ENCODE data around the gene PGLYRP3. TPM values are rescaled to one million over a fixed set of nuclear protein-coding genes. Genes with fewer than 3 reads are reported as not detected.
"Not testable (repeated sequence)": the region's sequence is repeated elsewhere in the genome, so short reads cannot be mapped to it uniquely, and the experiment has no call there.

Gene PGLYRP3
- total and polyA plus RNA-seq, 2 experiments from 2014 or later: not detected

DNA sequence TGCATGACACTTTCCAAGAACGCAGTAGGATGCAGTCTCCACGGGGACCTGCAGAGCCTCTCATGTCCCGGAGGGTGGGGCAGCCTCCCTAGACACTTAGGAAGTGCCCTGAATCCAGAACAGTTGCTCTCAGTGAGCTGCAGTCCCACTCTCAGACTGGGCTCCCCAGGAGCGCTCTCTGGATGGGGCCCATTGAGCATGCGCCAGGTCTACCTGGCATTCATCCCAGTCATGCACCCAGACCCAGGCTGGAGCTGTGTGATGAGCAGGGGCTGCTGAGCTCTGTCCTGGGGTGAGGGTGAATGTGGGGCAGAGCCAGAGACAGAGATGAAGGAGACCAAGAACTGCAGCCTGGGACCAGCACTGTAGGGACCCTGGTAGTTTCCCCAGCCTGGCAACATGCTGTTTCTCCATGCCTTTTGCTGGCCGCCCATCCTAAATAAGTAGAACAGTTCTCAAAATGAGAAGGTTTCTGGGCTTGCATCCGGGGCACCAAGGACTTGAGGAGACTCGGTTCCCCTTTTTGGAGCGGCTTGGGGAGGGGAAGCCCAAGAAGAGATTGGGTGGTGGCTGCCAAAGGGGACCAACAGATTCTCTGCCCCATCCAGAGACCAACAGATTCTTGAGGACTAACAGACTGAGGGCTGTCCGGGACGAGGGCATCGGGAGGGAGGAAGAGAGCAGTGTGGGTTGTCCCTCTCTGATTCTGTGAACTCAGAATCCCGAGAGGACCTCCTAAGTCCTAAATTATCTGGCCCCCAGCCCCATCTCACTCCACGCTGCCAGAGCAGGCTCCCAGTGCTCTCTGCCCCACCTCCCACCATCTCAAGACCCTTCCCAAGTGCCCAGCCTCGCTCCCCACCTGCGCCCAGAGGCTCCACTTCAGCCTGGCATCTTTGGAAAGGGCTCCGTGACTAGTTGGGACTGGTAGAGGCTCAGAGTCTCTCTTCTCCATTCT, 36.9 kb upstream of the PGLYRP3 start:
- no peaks in the 10 kb centered on the region for H3K9me3 ChIP-seq (ENCODE audit: low read depth)
- no peaks in the 10 kb centered on the region for H3K79me2 ChIP-seq
- no peak overlapping the region for H2AFZ ChIP-seq
- H3K4me2 ChIP-seq: no peak overlapping the region
- no peaks in the 10 kb centered on the region for H3K4me1 ChIP-seq (ENCODE audit: insufficient read depth)
- H3K27me3 ChIP-seq: peaks cover 17% of the 10 kb centered on the region
- H3K36me3 ChIP-seq (replicated peaks; ENCODE audit: insufficient read depth, low read depth): no peaks in the 10 kb centered on the region
- H4K20me1 ChIP-seq (ENCODE audit: insufficient read depth, poor library complexity, severe bottlenecking): no peaks in the 10 kb centered on the region
- TF ChIP-seq EZH2 (IDR thresholded peaks at IDR 0.05; ENCODE audit: borderline replicate concordance): no peak
- TF ChIP-seq EZH2phosphoT487 (IDR thresholded peaks at IDR 0.05; ENCODE audit: low read depth, severe bottlenecking, unreplicated experiment): no peak
- TF ChIP-seq, protein P1, sequence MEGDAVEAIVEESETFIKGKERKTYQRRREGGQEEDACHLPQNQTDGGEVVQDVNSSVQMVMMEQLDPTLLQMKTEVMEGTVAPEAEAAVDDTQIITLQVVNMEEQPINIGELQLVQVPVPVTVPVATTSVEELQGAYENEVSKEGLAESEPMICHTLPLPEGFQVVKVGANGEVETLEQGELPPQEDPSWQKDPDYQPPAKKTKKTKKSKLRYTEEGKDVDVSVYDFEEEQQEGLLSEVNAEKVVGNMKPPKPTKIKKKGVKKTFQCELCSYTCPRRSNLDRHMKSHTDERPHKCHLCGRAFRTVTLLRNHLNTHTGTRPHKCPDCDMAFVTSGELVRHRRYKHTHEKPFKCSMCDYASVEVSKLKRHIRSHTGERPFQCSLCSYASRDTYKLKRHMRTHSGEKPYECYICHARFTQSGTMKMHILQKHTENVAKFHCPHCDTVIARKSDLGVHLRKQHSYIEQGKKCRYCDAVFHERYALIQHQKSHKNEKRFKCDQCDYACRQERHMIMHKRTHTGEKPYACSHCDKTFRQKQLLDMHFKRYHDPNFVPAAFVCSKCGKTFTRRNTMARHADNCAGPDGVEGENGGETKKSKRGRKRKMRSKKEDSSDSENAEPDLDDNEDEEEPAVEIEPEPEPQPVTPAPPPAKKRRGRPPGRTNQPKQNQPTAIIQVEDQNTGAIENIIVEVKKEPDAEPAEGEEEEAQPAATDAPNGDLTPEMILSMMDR (IDR thresholded peaks at IDR 0.05; ENCODE audit: poor library complexity): no peak
- 61% methylated on average over 17 of the region's 17 CpGs for WGBS (ENCODE audit: low lambda C conversion rate, missing lambda C conversion rate)
- no peaks in the 10 kb centered on the region for H3K9me2 ChIP-seq (replicated peaks; ENCODE audit: insufficient read depth)
- no peak overlapping the region for H3K4me3 ChIP-seq
- DNase-seq (ENCODE audit: low spot score): no peak
- no peak overlapping the region for H3K27ac ChIP-seq

GRCh38 chr1:153348511-153349362, 36.0 kb upstream of the PGLYRP3 start, which contains the start of gene PGLYRP4:
Gene PGLYRP4 (minus strand): TSS chr1:153348841. CDS start chr1:153347932, 909 bp downstream.
- no peak within 1 kb of the TSS for H3K4me3 ChIP-seq
- no peaks in the 10 kb centered on the region for H3K79me2 ChIP-seq
- no peak for DNase-seq (ENCODE audit: low spot score)
- no peak within 1 kb of the TSS for H2AFZ ChIP-seq
- no peak within 1 kb of the TSS for H3K4me2 ChIP-seq
- no peaks in the 10 kb centered on the region for H3K9me3 ChIP-seq (ENCODE audit: low read depth)
- no peak within 1 kb of the TSS for H3K27ac ChIP-seq
- H3K36me3 ChIP-seq (replicated peaks; ENCODE audit: insufficient read depth, low read depth): no peaks in the 10 kb centered on the region
- no peaks in the 10 kb centered on the region for H3K4me1 ChIP-seq (ENCODE audit: insufficient read depth)
- H3K27me3 ChIP-seq: peaks cover 17% of the 10 kb centered on the region
- 54% methylated on average over 10 of the region's 10 CpGs for WGBS (ENCODE audit: low lambda C conversion rate, missing lambda C conversion rate)
- TF ChIP-seq, protein P1 (IDR thresholded peaks at IDR 0.05; ENCODE audit: poor library complexity): no peak
- no peak for TF ChIP-seq EZH2 (IDR thresholded peaks at IDR 0.05; ENCODE audit: borderline replicate concordance)
- no peak for TF ChIP-seq EZH2phosphoT487 (IDR thresholded peaks at IDR 0.05; ENCODE audit: low read depth, severe bottlenecking, unreplicated experiment)
- no peaks in the 10 kb centered on the region for H3K9me2 ChIP-seq (replicated peaks; ENCODE audit: insufficient read depth)
- no peaks in the 10 kb centered on the region for H4K20me1 ChIP-seq (ENCODE audit: insufficient read depth, poor library complexity, severe bottlenecking)

DNA sequence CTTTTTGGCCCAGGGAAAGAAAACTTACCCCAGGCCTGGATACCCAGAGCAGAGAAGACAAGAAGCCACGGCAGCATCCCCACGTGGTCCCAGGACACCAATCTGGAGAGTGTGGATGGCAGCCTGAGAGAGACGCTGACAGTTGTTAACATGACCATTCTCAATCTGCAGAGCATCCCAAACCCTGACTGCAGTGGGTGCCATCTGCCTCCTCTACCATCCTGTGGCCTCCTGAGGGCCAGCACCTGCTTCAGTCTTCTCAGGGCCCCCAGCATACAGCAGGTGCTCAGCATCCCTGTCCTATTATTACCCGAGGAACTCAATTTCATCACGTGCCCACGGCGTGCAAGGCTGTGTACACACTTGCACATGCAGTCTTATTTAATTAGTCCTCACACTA, 35.1 kb upstream of the PGLYRP3 start:
- Histone ChIP-seq H3K4me1 (ENCODE audit: insufficient read depth) (no peaks in the 10 kb centered on the region), H3K4me2 (no peak overlapping the region), H3K9me3 (ENCODE audit: low read depth) (no peaks in the 10 kb centered on the region), H3K27ac (no peak overlapping the region), H3K79me2 (no peaks in the 10 kb centered on the region), H3K9me2 (replicated peaks; ENCODE audit: insufficient read depth) (no peaks in the 10 kb centered on the region), H3K36me3 (replicated peaks; ENCODE audit: insufficient read depth, low read depth) (no peaks in the 10 kb centered on the region), H3K27me3 (peaks cover 17% of the 10 kb centered on the region), H3K4me3 (no peak overlapping the region), H4K20me1 (ENCODE audit: insufficient read depth, poor library complexity, severe bottlenecking) (no peaks in the 10 kb centered on the region), H2AFZ (no peak overlapping the region)
- TF ChIP-seq, protein P1 (IDR thresholded peaks at IDR 0.05; ENCODE audit: poor library complexity): no peak
- no peak for TF ChIP-seq EZH2phosphoT487 (IDR thresholded peaks at IDR 0.05; ENCODE audit: low read depth, severe bottlenecking, unreplicated experiment)
- no peak for TF ChIP-seq EZH2 (IDR thresholded peaks at IDR 0.05; ENCODE audit: borderline replicate concordance)
- 73% methylated on average over 7 of the region's 7 CpGs for WGBS (ENCODE audit: low lambda C conversion rate, missing lambda C conversion rate)
- no peak for DNase-seq (ENCODE audit: low spot score)

DNA sequence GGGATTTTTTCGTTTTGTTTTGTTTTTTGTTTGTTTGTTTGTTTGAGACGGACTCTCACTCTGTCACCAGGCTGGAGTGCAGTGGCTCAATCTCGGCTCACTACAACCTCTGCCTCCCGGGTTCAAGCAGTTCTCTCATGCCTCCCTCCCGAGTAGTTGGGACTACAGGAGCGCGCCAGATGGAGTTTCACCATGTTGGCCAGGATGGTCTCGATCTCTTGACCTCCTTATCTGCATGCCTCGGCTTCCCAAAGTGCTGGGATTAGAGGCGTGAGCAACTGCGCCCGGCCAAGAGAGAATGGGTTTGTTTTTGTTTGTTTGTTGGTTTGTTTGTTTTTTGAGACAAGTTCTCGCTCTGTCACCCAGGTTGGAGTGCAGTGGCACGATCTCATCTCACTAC, 34.3 kb upstream of the PGLYRP3 start:
- H3K4me2 ChIP-seq; H3K36me3 ChIP-seq (replicated peaks; ENCODE audit: insufficient read depth, low read depth); H3K27ac ChIP-seq; H3K4me3 ChIP-seq; H4K20me1 ChIP-seq (ENCODE audit: insufficient read depth, poor library complexity, severe bottlenecking); DNase-seq (ENCODE audit: low spot score); H3K9me3 ChIP-seq (ENCODE audit: low read depth); H2AFZ ChIP-seq; H3K9me2 ChIP-seq (replicated peaks; ENCODE audit: insufficient read depth); H3K4me1 ChIP-seq (ENCODE audit: insufficient read depth); H3K79me2 ChIP-seq: not testable (repeated sequence)
- peaks cover 17% of the 10 kb centered on the region for H3K27me3 ChIP-seq
- 69% methylated on average over 14 of the region's 14 CpGs for WGBS (ENCODE audit: low lambda C conversion rate, missing lambda C conversion rate)
